HG02571 (cell line): ENCODE data around the gene ARF6.
"Not testable (repeated sequence)": the region's sequence is repeated elsewhere in the genome, so short reads cannot be mapped to it uniquely, and the experiment has no call there.

ENCODE experiments used
- ATAC-seq: cut with Tn5 transposase; IDR thresholded peaks from one replicate; pipeline ENCODE4 v1.9.1; 2021; ENCODE audit warnings: mild to moderate bottlenecking, moderate library complexity; ENCODE audit not compliant: unreplicated experiment

Gene ARF6

GRCh38 chr14:49892636-49893308 lies at the start of gene ARF6:
TSS of gene ARF6 (plus strand) at chr14:49893082. CDS start at chr14:49893737, 655 bp downstream.
- peak; percentile 73 for ATAC-seq

DNA sequence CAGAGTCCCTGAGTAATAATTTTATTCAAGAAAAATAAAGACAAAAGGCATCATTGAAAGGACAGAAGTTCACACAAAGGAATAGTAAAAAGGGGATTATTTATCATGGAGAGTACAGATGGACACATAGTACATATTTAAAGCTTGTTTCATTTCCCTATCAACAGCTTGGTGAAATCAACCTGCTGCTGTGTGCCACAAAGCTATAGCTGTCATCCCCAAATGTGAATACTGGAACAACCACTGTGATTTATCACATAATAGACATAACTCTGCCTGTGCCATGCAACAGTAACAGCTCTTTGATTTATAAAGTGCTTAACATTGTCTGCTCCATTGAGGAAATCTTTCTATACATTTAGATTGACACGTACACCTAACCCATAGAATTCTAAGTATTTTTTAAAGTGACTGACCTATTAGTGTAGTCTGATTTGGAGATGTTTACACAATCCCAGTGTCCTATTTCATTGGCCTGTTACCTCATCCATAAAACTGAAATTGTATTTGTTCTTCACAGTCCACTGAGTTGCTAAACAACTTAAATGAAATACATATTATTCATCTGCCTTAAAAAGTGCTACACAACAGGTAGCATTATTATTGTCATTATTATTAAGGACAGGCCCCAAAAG lies 43.6 kb upstream of the ARF6 start:
- ATAC-seq: no peak

GRCh38 chr14:49851813-49852212 lies 41.1 kb upstream of the ARF6 start:
- no peak for ATAC-seq

DNA sequence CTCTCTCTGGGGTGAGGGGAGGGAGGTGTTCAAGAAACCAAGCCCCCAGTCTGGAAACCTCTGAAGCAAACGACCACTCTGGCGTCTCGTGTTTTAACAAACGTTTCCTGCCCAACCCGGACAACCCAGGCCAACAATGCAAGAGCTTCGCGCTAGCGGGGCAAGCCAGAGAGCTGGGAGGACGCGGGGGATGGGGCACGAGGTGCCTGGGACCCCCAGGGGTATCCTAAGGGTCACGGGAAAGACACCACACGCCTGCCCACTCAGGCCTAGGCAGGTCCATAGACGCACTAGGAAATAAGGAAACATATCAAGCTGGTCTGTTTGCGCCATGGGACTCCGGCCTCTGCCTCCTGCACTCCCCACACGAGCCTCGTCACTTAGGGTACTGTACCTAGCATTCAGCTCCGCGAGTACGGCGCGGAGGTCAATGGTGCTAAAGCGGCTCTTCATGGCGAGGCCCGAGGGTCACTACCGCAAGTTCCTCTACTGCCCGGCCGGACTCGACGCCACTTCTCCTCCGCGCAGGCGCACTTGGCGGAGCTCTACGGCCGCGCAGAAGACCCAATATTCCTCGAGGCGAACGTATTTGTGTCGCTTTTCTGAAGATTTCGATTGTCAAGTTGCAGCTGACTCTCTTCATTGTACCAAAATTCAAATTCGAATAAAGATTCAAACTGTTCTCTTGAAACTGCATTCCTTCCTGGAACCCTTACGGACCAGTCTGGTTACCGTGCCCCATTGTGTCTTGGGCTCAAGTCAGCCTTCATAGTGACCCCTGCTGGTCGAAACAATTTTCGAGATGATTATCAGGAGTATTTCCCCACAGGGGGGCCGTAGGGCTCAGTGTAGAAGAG lies 40.4 kb upstream of the ARF6 start, which contains the start of gene NEMF:
NEMF (minus strand) TSS at position 488 of the 857 bp plus-strand sequence; CDS start at position 453, 35 bp downstream.
- ATAC-seq: peak; percentile 80

DNA sequence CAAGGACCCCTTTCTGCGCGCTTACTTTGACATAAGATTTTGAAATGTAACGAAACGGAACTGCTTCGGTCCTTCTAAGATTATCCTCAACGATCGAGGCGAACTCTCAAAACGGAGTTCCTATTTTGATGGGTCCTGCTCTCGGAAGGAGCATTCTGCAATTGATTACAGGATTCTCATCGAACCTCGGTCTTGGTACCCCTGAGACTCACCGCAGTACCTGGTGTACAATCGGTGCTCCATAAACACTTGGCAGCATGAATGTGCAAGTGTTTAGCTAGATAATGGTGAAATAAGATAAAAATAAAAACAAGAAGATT lies 39.8 kb upstream of the ARF6 start:
- ATAC-seq: no peak

GRCh38 chr14:49853572-49854375 lies 39.1 kb upstream of the ARF6 start:
- no peak for ATAC-seq

DNA sequence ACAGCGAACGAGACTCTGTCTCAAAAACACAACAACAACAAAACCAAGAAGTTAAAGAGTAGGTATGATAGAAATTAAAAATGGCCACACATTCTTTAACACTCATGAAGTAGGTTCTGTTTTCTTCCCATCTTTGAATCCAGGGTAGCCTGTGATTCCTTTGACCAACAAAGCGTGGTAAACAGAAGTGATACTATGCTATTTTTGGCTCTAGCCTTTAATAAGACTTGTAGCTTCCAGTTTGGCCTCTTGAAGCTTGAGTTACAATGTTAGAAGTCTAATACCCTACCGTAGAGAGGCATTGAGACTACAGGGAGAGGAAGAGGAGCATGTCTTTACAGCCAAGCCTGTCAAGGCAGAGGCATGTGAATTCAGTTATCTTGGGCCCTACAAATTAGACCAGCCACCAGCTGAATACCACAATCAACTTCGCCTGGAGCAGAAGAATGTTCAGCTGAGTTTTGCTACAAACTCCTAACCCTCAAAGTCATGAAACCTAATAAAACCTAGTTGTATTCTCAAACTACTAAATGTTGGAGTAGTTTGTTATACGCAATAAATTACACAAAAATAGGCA lies 35.4 kb upstream of the ARF6 start:
- no peak for ATAC-seq

DNA sequence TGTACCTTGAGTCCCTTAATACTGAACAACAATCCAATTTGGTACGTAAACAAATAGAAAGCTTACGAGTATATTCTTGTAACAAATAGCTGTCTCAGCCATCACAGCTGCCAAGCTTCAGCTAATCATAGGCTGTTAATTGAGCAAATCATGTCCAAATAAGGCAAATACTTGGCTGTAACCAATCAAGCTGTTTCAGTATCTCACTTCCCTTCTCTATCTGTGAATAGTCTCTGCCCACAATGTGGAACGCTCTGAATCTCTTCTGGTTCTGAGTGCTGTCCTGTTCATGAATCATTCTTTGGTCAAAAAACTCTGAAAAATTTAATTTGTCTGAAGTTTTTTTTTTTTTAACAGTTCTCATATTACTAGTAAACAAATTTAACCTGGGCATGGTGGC lies 34.5 kb upstream of the ARF6 start:
- no peak for ATAC-seq

GRCh38 chr14:49860988-49861698 lies 31.7 kb upstream of the ARF6 start:
- no peak for ATAC-seq

DNA sequence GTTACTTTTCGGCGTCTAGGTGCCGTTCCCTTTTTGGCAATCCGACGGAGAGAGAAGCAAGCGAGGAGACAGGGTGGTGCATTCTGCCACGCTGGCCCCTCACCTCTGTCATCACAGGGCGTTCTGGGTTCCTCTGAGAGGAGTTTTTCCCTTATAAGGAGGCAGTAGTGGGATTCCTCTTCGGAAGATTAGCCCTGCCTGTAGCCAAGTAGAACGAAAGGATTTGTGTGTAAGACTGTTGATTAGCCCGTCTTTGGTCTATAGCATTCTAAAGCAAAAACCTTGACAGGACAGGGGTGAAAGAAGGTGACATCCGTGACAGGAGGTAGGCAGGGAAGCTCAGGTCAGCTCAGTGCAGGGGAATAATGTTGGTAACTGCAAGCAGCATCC lies 31.2 kb upstream of the ARF6 start:
- ATAC-seq: no peak

- ATAC-seq: peak; percentile 24
Observed at GRCh38 chr14:49862089-49862673, 30.7 kb upstream of the ARF6 start.

DNA sequence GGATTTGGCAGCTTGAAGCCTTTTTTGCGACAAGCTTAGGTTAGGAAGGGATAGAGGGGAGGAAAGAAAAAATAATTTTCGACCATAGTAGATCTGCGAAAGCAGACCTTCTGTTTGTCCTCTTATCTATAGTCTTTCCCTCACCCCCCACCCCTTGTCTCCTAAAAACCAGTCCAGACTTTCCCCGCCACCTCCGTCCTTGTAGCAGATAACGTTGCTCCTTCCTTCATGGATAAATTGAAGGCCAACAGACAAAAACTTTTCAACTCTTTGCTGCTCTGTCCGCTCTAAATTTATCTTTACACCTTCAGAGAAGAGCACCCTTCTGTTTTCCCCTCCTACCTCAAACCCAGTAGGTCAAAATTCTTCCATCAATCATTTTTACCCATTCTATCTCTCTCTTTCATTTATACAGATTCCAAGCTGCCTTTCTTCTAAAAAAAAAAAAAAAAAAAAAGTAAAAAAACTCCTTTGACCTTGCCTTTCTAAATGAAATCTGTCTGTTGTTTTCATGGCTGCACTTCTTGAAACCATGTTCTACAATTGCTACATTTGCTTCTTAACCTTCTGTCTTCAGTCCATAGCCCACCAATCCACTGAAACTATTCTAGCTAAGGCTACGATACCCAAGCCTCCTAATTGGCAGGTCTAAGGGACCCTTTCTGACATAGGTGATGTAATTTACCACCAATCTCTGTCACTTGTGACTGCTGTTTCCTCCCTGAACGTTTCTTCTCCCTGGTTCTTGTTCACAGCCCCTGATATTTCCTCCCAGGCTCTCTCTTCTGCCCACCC lies 29.2 kb upstream of the ARF6 start:
- no peak for ATAC-seq

DNA sequence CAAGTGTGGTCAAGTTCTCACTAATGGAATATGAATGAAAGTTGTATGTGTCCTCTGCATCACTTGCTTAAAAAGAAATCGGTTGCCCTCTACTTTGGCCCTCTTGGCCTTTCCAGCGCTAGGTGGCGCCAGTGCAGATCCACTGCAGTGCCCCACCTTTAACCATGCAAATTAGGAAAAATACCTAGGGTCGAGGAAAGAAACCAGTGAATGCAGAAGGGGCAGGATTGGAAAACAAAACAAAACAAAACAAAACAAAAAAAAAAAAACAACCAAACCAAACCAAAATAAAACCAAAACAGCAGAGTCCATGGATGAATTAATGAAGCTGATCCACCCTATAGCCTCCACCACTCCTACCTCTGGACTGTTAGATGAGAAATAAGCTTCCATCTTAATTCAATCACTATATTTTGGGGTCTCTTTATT lies 27.4 kb upstream of the ARF6 start:
- no peak for ATAC-seq

DNA sequence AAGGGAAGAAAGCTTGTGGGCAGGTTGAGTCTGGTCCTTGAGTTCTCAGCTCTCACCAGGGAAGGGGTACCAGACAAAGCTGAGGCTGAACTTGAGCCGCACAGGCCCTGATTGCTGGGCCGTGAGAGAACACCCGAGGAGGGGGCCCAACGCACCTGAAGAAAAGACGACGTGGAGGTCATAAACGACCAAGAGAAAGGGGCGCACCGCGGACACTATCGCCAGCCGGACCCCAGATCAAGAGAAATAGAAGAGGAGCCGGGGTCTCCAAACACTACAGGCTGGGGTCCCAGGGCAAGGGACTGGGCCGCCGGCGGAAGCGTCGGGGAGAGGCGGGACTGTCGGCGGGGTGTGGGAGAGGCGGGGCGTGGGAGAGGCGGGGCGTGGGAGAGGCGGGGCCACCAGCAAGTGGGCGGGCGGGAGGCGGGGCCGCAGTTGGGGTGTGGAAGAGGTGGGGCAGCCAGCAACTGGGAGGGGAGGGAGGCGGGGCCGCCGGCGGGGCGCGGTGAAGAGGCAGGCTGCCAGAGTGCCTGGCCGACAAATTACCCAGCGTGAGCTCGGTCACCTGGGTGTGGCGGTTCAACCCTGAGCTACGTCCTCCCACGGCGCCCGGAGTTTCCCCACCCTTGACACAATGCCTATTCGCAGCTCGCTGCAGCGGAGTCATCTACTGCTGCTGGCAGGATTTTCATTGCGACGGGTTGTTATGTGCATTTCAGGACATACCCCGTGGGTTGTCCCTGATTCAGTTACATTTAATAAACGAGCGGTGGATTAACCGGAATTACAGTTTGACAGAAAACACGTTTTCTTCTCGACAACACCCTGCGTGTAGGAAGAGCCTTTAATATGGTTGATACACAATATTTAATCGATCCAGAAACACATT lies 24.8 kb upstream of the ARF6 start:
- ATAC-seq: peak; percentile 85

DNA sequence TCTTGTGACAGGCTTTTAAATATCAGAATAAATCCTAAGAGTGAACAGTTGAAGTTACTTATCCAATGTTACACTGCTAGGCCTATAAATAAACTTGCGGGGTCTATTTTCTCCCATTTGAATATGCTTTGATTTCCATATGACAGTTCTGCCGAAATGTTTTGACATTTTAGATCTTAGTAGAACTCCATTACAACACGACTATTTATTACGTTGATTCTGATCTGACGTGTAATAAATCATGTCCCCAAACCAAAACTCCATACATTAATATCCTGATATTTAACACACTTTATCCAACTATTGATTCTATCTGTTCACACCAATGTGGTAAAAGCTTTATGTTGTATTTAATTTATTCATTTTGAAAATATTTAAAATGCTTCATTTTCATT lies 24.2 kb upstream of the ARF6 start:
- no peak for ATAC-seq

GRCh38 chr14:49870908-49871307 lies 22.0 kb upstream of the ARF6 start:
- ATAC-seq: no peak

- ATAC-seq: not testable (repeated sequence)
Observed at GRCh38 chr14:49873548-49873947, 19.3 kb upstream of the ARF6 start.
